GM21825 (cell line): ENCODE measurements around the gene HS2ST1.
"Not testable (repeated sequence)": the region's sequence is repeated elsewhere in the genome, so short reads cannot be mapped to it uniquely, and the experiment has no call there.

Source experiments
- ATAC-seq: cut with Tn5 transposase; IDR thresholded peaks from one replicate; pipeline ENCODE4 v1.9.1; 2021; ENCODE audit warnings: mild to moderate bottlenecking, moderate library complexity; ENCODE audit not compliant: unreplicated experiment

HS2ST1 gene

GRCh38 chr1:87004857-87005256 is 90.4 kb downstream of the HS2ST1 start:
- no peak for ATAC-seq

GRCh38 chr1:87007323-87007722 is 92.9 kb downstream of the HS2ST1 start:
- ATAC-seq = no peak

- not testable (repeated sequence) for ATAC-seq
These were observed 99.0 kb downstream of the HS2ST1 start for GRCh38 chr1:87013385-87013784.

GRCh38 chr1:87017998-87018672 is 103.7 kb downstream of the HS2ST1 start:
- no peak for ATAC-seq

GRCh38 chr1:87023326-87023725 is 108.9 kb downstream of the HS2ST1 start:
- ATAC-seq = no peak

GRCh38 chr1:87024936-87025540 is 110.6 kb downstream of the HS2ST1 start:
- peak; percentile 72 for ATAC-seq

GRCh38 chr1:87027561-87027960 is 113.1 kb downstream of the HS2ST1 start:
- ATAC-seq = not testable (repeated sequence)

- no peak for ATAC-seq
These were observed 114.1 kb downstream of the HS2ST1 start for GRCh38 chr1:87028576-87028975.

GRCh38 chr1:87030740-87031690 is 116.6 kb downstream of the HS2ST1 start:
- peak; percentile 72 for ATAC-seq

GRCh38 chr1:87034351-87034750 is 119.9 kb downstream of the HS2ST1 start:
- ATAC-seq = no peak

- ATAC-seq = no peak
These were observed 124.7 kb downstream of the HS2ST1 start for GRCh38 chr1:87039096-87039495.

GRCh38 chr1:87042111-87042811 is 127.8 kb downstream of the HS2ST1 start:
- ATAC-seq = no peak

GRCh38 chr1:87044424-87044823 is 130.0 kb downstream of the HS2ST1 start:
- peak; percentile 19 for ATAC-seq

- ATAC-seq = peak; percentile 53
These were observed 130.4 kb downstream of the HS2ST1 start for GRCh38 chr1:87044840-87045239.

- ATAC-seq = no peak
These were observed 131.4 kb downstream of the HS2ST1 start for GRCh38 chr1:87045761-87046304.

GRCh38 chr1:87046951-87047350 is 132.5 kb downstream of the HS2ST1 start:
- ATAC-seq = no peak

GRCh38 chr1:87048237-87048636 is 133.8 kb downstream of the HS2ST1 start:
- no peak for ATAC-seq

GRCh38 chr1:87051965-87052364 is 137.5 kb downstream of the HS2ST1 start:
- no peak for ATAC-seq

- no peak for ATAC-seq
These were observed 138.0 kb downstream of the HS2ST1 start for GRCh38 chr1:87052400-87052799.

- no peak for ATAC-seq
These were observed 138.5 kb downstream of the HS2ST1 start for GRCh38 chr1:87052961-87053360.

- ATAC-seq = no peak
These were observed 139.0 kb downstream of the HS2ST1 start for GRCh38 chr1:87053446-87053845.
